Caco-2 (cell line): ENCODE measurements around the gene ERBB2. TPM values are rescaled to one million over a fixed set of nuclear protein-coding genes. Genes with fewer than 3 reads are reported as not detected.

Source experiments
- BruUV-seq: library from RNA; stranded (reverse); fragments of 400-500 nt; replicated peaks from 2 replicates; lab custom pipeline; 2021; lab: Mats Ljungman, UMichigan
- CTCF ChIA-PET: fragments of 300-600 bp; sonication (Branson Sonifier 250); formaldehyde crosslinking; loops from one replicate; lab custom pipeline; 2022; ENCODE audit warnings: antibody characterized with exemption; lab: Charles Lee
- POLR2A ChIA-PET: fragments of 300-600 bp; sonication (Branson Sonifier 250); formaldehyde crosslinking; loops from one replicate; lab custom pipeline; 2022; ENCODE audit warnings: antibody characterized with exemption; lab: Charles Lee
- DNase-seq, 2 experiments: peaks; one replicate each; pipeline versions ENCODE4 v3.0.0 to v3.0.0-alpha.2; 2020 to 2022
- H3K27me3 ChIP-seq: replicated peaks from 2 replicates; pipeline ENCODE4 v1.6.0; 2011; ENCODE audit warnings: low read length; ENCODE audit not compliant: control insufficient read depth, insufficient read depth
- H3K36me3 ChIP-seq: 2 replicates; pipeline ENCODE4 v1.5.1; 2011; ENCODE audit warnings: low read length; ENCODE audit not compliant: control insufficient read depth, insufficient read depth
- H3K4me1 ChIP-seq: fragments of 250-450 bp; sonication (Bioruptor Pico); 2 replicates; pipeline ENCODE4 v1.5.1; 2020; ENCODE audit warnings: mild to moderate bottlenecking
- H3K4me3 ChIP-seq: 2 replicates; pipeline ENCODE4 v1.5.1; 2011; ENCODE audit warnings: low read depth, mild to moderate bottlenecking, control low read depth, low read length
- H3K9me3 ChIP-seq: fragments of 250-450 bp; sonication (Bioruptor Pico); 2 replicates; pipeline ENCODE4 v1.5.1; 2020; ENCODE audit warnings: mild to moderate bottlenecking, moderate library complexity
- H3K27ac Mint-ChIP-seq: one replicate; pipeline ENCODE4 v1.8.0; 2022; ENCODE audit warnings: mixed read lengths; ENCODE audit not compliant: unreplicated experiment
- H3K27me3 Mint-ChIP-seq: one replicate; pipeline ENCODE4 v1.8.0; 2022; ENCODE audit warnings: mixed read lengths; ENCODE audit not compliant: insufficient read depth, unreplicated experiment
- H3K36me3 Mint-ChIP-seq: one replicate; pipeline ENCODE4 v1.8.0; 2022; ENCODE audit warnings: mild to moderate bottlenecking, mixed read lengths; ENCODE audit not compliant: insufficient read depth, unreplicated experiment
- H3K4me1 Mint-ChIP-seq: one replicate; pipeline ENCODE4 v1.8.0; 2022; ENCODE audit warnings: low read depth, mixed read lengths; ENCODE audit not compliant: unreplicated experiment
- H3K4me3 Mint-ChIP-seq: one replicate; pipeline ENCODE4 v1.8.0; 2022; ENCODE audit warnings: mild to moderate bottlenecking, moderate library complexity, mixed read lengths; ENCODE audit not compliant: unreplicated experiment
- H3K9me3 Mint-ChIP-seq: one replicate; pipeline ENCODE4 v1.8.0; 2022; ENCODE audit warnings: mixed read lengths; ENCODE audit not compliant: unreplicated experiment
- intact Hi-C: fragments of 100-400 bp; cut with micrococcal nuclease; formaldehyde crosslinking; loops from one replicate; pipeline ENCODE4 v1.10.0; 2022; ENCODE audit not compliant: unreplicated experiment
- total RNA-seq: library from RNA; stranded (reverse); gene quantifications from 2 replicates; pipeline ENCODE4 v1.2.3, GENCODE V29; 2022
- TF ChIP-seq, protein P1 (sequence below), 2 experiments: fragments of 200-600 bp in 1 of 2; IDR thresholded peaks; 1 replicate in 1 of 2; 2 replicates in 1 of 2; pipeline versions ENCODE4 v1.5.1 to v1.8.0; 2011 to 2022; ENCODE audit warnings: antibody characterized with exemption in 1 of 2, control low read depth in 1 of 2, inconsistent platforms in 1 of 2, low read depth in 1 of 2, low read length in 1 of 2, mild to moderate bottlenecking in 1 of 2, moderate library complexity in 1 of 2; ENCODE audit not compliant: insufficient read depth in 1 of 2, severe bottlenecking in 1 of 2, unreplicated experiment in 1 of 2

ERBB2 gene
- total RNA-seq, 1 experiment from 2014 or later, result 121 TPM

GRCh38 chr17:39677072-39677471 lies 22.8 kb upstream of the ERBB2 start:
- DNase-seq, result no peak
- no peak overlapping the region for H3K27ac Mint-ChIP-seq
- H3K27me3 ChIP-seq, result no peaks in the 10 kb centered on the region
- H3K4me1 ChIP-seq, result peaks cover 31% of the 10 kb centered on the region
- no TSS peak for BruUV-seq
- no peaks in the 10 kb centered on the region for H3K9me3 Mint-ChIP-seq
- intact Hi-C loops, result no loop called here
- no peak overlapping the region for H3K4me3 ChIP-seq
- TF ChIP-seq, protein P1, sequence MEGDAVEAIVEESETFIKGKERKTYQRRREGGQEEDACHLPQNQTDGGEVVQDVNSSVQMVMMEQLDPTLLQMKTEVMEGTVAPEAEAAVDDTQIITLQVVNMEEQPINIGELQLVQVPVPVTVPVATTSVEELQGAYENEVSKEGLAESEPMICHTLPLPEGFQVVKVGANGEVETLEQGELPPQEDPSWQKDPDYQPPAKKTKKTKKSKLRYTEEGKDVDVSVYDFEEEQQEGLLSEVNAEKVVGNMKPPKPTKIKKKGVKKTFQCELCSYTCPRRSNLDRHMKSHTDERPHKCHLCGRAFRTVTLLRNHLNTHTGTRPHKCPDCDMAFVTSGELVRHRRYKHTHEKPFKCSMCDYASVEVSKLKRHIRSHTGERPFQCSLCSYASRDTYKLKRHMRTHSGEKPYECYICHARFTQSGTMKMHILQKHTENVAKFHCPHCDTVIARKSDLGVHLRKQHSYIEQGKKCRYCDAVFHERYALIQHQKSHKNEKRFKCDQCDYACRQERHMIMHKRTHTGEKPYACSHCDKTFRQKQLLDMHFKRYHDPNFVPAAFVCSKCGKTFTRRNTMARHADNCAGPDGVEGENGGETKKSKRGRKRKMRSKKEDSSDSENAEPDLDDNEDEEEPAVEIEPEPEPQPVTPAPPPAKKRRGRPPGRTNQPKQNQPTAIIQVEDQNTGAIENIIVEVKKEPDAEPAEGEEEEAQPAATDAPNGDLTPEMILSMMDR (IDR thresholded peaks at IDR 0.05; ENCODE audit: insufficient read depth in 1 of 2, low read depth in 1 of 2, low read length in 1 of 2, severe bottlenecking in 1 of 2, unreplicated experiment in 1 of 2), result no peak
- H3K36me3 Mint-ChIP-seq, result peaks cover 11% of the 10 kb centered on the region
- H3K36me3 ChIP-seq, result no peaks in the 10 kb centered on the region
- H3K27me3 Mint-ChIP-seq, result no peaks in the 10 kb centered on the region
- peaks cover 14% of the 10 kb centered on the region for H3K4me1 Mint-ChIP-seq
- ChIA-PET CTCF (interaction anchor here (1.3 kb wide), 1 partner anchor 43 kb away, joined by 3 read pairs; no protein-coding TSS in a partner anchor), POLR2A (no interaction called here)
- no peaks in the 10 kb centered on the region for H3K9me3 ChIP-seq
- H3K4me3 Mint-ChIP-seq, result no peak overlapping the region

DNA sequence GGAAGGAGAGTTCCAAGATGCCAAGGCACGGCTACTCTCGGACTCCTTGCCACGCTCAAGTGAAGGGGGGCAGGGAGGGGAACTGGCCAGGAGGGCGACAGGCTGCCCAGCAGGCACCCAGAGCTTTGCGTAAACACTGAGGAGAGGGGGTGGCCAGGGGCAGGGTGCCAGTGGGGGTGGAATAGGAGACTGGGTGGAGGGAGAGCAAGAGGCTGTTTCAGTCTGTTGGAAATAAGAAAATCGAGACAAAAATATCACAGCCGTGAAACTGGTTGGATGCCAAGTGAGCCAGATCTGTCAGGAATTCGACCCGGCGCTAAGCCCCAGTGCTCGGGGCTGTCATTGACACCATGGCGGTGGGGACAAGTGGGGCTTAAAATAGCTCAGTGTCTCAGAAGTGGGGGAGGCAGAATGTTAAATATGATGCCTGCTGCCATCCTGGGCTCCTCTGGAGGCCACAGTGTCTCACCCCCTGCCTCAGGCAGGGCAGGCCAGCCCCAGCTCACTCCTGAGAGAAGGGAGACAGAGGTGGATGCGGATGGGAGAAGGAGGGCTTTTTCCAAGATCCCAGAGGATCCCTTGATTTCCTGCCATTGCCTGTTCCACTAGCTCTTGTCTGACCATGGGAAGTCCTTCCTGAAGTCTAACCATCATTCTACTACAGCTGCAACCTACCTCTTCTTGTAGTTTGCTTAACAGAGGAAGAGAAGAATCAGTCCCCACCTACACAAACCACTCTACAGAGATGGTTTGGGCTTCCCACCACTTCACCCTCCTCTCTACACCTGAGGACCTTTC lies 22.1 kb upstream of the ERBB2 start:
- H3K27me3 Mint-ChIP-seq, result no peaks in the 10 kb centered on the region
- H3K27me3 ChIP-seq, result no peaks in the 10 kb centered on the region
- no peaks in the 10 kb centered on the region for H3K9me3 Mint-ChIP-seq
- H3K4me1 Mint-ChIP-seq, result peaks cover 14% of the 10 kb centered on the region
- H3K4me3 ChIP-seq, result no peak overlapping the region
- H3K4me1 ChIP-seq, result peaks cover 31% of the 10 kb centered on the region
- H3K36me3 ChIP-seq, result no peaks in the 10 kb centered on the region
- H3K36me3 Mint-ChIP-seq, result peaks cover 11% of the 10 kb centered on the region
- TF ChIP-seq, protein P1 (IDR thresholded peaks at IDR 0.05; ENCODE audit: insufficient read depth in 1 of 2, low read depth in 1 of 2, low read length in 1 of 2, severe bottlenecking in 1 of 2, unreplicated experiment in 1 of 2), result no peak
- ChIA-PET POLR2A (interaction anchor here (0.6 kb wide), 1 partner anchor 831 kb away, joined by 5 read pairs; no protein-coding TSS in a partner anchor), CTCF (no interaction called here)
- H3K27ac Mint-ChIP-seq, result no peak overlapping the region
- BruUV-seq, result no TSS peak
- no peak overlapping the region for H3K4me3 Mint-ChIP-seq
- H3K9me3 ChIP-seq, result no peaks in the 10 kb centered on the region
- DNase-seq, result no peak
- intact Hi-C loops, result no loop called here

- BruUV-seq, result no TSS peak
- Mint-ChIP-seq H3K27me3 (no peaks in the 10 kb centered on the region), H3K4me3 (no peak overlapping the region), H3K36me3 (peaks cover 5% of the 10 kb centered on the region), H3K4me1 (peaks cover 14% of the 10 kb centered on the region), H3K9me3 (no peaks in the 10 kb centered on the region), H3K27ac (peak overlapping the region; percentile 43)
- intact Hi-C loops, result no loop called here
- ChIA-PET POLR2A (interaction anchor here (0.6 kb wide), 1 partner anchor 832 kb away, joined by 5 read pairs; no protein-coding TSS in a partner anchor), CTCF (no interaction called here)
- H3K36me3 ChIP-seq, result no peaks in the 10 kb centered on the region
- no peaks in the 10 kb centered on the region for H3K9me3 ChIP-seq
- H3K27me3 ChIP-seq, result no peaks in the 10 kb centered on the region
- no peak overlapping the region for H3K4me3 ChIP-seq
- DNase-seq, result no peak
- H3K4me1 ChIP-seq, result peaks cover 31% of the 10 kb centered on the region
- TF ChIP-seq, protein P1 (IDR thresholded peaks at IDR 0.05; ENCODE audit: insufficient read depth in 1 of 2, low read depth in 1 of 2, low read length in 1 of 2, severe bottlenecking in 1 of 2, unreplicated experiment in 1 of 2), result no peak
These were observed 21.3 kb upstream of the ERBB2 start for GRCh38 chr17:39678340-39679116.
